ENCODE results near the gene PPP1R12B.

DNA sequence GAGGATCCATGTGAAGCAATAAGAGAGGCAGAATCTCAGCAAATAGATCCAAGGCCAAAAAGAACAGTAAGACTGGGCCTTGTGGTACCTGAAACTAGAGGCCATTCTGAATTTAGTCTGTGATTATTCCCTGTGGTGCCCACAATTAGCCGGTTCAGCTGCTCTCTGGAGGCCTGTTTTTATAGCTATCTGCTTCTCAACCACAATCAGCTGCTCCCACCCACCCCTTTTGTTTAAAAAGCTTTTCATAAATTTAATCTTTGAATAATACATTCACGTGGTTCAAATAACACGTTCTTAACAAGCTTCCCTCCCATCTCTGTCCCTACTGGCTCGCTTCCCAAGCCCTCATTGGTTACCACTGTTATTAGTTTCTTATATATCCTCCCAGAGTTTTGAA, 24.8 kb upstream of the PPP1R12B start:
- TF ChIP-seq, protein P1, sequence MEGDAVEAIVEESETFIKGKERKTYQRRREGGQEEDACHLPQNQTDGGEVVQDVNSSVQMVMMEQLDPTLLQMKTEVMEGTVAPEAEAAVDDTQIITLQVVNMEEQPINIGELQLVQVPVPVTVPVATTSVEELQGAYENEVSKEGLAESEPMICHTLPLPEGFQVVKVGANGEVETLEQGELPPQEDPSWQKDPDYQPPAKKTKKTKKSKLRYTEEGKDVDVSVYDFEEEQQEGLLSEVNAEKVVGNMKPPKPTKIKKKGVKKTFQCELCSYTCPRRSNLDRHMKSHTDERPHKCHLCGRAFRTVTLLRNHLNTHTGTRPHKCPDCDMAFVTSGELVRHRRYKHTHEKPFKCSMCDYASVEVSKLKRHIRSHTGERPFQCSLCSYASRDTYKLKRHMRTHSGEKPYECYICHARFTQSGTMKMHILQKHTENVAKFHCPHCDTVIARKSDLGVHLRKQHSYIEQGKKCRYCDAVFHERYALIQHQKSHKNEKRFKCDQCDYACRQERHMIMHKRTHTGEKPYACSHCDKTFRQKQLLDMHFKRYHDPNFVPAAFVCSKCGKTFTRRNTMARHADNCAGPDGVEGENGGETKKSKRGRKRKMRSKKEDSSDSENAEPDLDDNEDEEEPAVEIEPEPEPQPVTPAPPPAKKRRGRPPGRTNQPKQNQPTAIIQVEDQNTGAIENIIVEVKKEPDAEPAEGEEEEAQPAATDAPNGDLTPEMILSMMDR (IDR thresholded peaks at IDR 0.05; ENCODE audit: low read depth, low read length, poor library complexity, severe bottlenecking), result no peak
- no peak for TF ChIP-seq EZH2phosphoT487 (IDR thresholded peaks at IDR 0.05; ENCODE audit: borderline replicate concordance, low read length)
